HG02642 (cell line): ENCODE data around the gene NUP93.
A peak's percentile ranks its signal among the peaks of the same experiment; 100 is the strongest.
"Not testable (repeated sequence)": the region's sequence is repeated elsewhere in the genome, so short reads cannot be mapped to it uniquely, and the experiment has no call there.

ENCODE experiments used
- ATAC-seq: cut with Tn5 transposase; IDR thresholded peaks from one replicate; pipeline ENCODE4 v1.9.1; 2021; ENCODE audit warnings: mild to moderate bottlenecking; ENCODE audit not compliant: unreplicated experiment, poor library complexity

Gene NUP93

GRCh38 chr16:56884026-56884582, 154.2 kb downstream of the NUP93 start:
- ATAC-seq = no peak

- not testable (repeated sequence) for ATAC-seq
Measured at GRCh38 chr16:56884929-56885328, 155.0 kb downstream of the NUP93 start.

GRCh38 chr16:56885446-56886162, 155.7 kb downstream of the NUP93 start:
- no peak for ATAC-seq

- ATAC-seq = no peak
Measured at GRCh38 chr16:56886296-56886695, 156.4 kb downstream of the NUP93 start.

GRCh38 chr16:56886826-56887225, 156.9 kb downstream of the NUP93 start:
- no peak for ATAC-seq

- ATAC-seq = peak; percentile 73
Measured at GRCh38 chr16:56888806-56889205, 158.9 kb downstream of the NUP93 start.

GRCh38 chr16:56889206-56889605, 159.3 kb downstream of the NUP93 start:
- no peak for ATAC-seq

GRCh38 chr16:56891685-56892084, 161.8 kb downstream of the NUP93 start:
- no peak for ATAC-seq

- ATAC-seq = no peak
Measured at GRCh38 chr16:56892705-56893104, 162.8 kb downstream of the NUP93 start.

- no peak for ATAC-seq
Measured at GRCh38 chr16:56894331-56894917, 164.5 kb downstream of the NUP93 start.

GRCh38 chr16:56895813-56896212, 165.9 kb downstream of the NUP93 start:
- no peak for ATAC-seq

GRCh38 chr16:56896244-56896643, 166.3 kb downstream of the NUP93 start:
- no peak for ATAC-seq

- ATAC-seq = no peak
Measured at GRCh38 chr16:56897026-56897799, 167.3 kb downstream of the NUP93 start.

GRCh38 chr16:56898847-56899246, 168.9 kb downstream of the NUP93 start:
- ATAC-seq = peak; percentile 66
